Right lung (tissue), 10 donors: ENCODE measurements around the gene SLC35G4. TPM values are rescaled to one million over a fixed set of nuclear protein-coding genes. Genes with fewer than 3 reads are reported as not detected.
A peak's percentile ranks its signal among the peaks of the same experiment; 100 is the strongest.
"Not testable (repeated sequence)": the region's sequence is repeated elsewhere in the genome, so short reads cannot be mapped to it uniquely, and the experiment has no call there.

ENCODE experiments used
- DNase-seq, 2 donors: peaks; one replicate each; pipeline ENCODE4 v3.0.0-alpha.2; 2013
- long read RNA-seq, 8 donors: transcript quantifications; one replicate each; lab custom pipeline, GENCODE V29; 2026
- polyA plus RNA-seq, 5 donors: library from polyadenylated mRNA; unstranded; fragments of 120-200 nt; gene quantifications; one replicate each; pipeline versions ENCODE4 v1.2.1 to v1.2.3, GENCODE V29; 2013; ENCODE audit warnings: inconsistent platforms in 1 of 5, low replicate concordance in 1 of 5; ENCODE audit not compliant: insufficient read length in 5 of 5, insufficient read depth in 1 of 5

Gene SLC35G4
- polyA plus RNA-seq: not detected
- long read RNA-seq, donor 1, partial matches to known transcripts: 0 of 1 reads
- long read RNA-seq, donor 1, other reads (novel, unspliced or antisense): 0 of 1 reads
- long read RNA-seq, donor 2: 0 reads
- long read RNA-seq, donor 3: 0 reads
- long read RNA-seq, donor 4: 0 reads
- long read RNA-seq, donor 5: 0 reads
- long read RNA-seq, donor 6: 0 reads
- long read RNA-seq, donor 7: 0 reads
- long read RNA-seq, donor 8: 0 reads

DNA sequence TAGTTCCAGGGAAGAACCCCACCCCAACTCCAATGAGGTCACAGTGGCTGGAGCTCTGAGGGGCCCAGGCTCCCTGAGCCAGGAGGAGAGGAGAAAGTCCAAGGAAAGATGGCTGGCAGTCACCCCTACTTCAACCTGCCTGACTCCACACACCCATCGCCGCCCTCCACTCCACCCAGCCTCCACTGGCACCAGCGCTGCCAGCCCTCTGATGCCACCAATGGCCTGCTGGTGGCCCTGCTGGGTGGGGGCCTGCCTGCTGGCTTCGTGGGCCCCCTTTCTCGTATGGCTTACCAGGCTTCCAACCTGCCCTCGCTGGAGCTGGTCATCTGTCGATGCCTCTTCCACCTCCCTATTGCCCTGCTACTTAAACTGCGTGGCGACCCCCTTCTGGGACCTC is at the start of gene SLC35G4:
SLC35G4 (plus strand) TSS at position 109 of the 400 bp plus-strand sequence; CDS start at position 109, 0 bp downstream.
- DNase-seq: not testable (repeated sequence)

DNA sequence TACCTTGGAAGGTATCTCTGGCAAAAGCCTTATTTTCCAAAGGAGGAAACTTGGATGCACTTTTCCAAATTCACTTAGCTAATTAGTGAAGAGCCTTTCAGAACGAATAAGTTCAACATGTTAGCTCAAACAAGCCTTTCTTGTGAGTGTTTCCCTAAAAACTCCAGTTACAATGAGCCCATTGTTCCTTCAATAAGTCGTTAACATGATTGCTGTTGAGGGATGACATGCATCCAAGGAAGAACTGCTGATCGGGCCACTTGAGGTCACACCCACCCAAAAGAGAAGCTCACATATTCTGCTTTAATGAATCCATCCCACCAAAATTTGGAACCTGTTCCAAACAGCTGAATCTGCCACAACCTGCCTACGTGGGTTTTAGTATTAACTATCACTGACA is 48.1 kb upstream of the SLC35G4 start:
- DNase-seq: no peak

DNA sequence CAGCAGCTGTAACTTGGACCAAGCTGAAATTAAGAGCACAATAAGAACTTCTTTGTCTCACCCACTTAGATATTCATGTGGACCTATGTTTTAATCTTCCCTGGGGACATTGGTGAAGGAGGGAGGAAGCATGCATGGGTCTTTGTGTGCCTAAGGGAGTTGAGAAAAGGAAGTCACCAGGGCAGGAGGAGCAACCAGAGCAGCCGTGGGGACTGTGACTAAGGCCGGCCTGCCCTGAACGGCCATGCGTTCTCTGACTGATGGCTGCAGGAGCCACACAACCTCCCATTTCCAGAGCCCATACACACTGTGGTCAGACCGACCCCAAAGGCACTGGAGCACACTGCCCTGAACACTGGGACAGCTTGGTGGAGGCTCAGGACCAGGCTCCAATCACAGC is 43.7 kb upstream of the SLC35G4 start:
- DNase-seq: no peak

DNA sequence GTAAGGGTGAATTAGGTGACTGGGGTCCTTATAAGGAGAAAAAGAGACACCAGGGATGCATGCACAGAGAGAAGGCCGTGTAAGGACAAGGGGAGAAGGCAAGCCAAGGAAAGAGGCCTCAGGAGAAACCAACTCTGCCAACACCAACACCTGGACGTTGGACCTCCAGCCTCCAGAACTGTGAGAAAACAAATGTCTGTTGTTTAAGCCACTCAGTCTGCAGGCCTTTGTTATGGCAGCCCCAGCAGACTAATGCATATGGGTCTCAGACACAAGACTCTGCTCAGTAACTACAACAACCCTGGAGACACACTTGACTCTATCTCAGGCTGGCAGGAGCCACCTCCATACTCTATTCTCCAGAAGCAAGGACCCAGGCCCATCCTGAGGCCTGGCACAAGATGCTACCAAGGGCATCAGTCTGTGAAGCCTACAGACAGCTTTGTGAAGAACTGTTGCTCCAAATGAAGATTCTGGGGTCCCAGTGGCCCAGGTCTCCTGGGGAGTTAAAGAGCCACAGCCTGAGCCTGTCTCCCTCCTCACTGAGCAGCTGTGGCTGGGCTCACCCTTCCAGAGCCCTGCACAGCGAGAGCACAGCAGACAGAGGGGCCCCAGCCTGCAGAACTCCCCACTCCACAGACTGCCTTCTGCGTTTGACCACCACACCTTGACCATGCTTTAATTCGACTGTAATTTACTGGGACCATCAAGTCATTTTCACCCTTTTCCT is 43.0 kb upstream of the SLC35G4 start:
- no peak for DNase-seq

DNA sequence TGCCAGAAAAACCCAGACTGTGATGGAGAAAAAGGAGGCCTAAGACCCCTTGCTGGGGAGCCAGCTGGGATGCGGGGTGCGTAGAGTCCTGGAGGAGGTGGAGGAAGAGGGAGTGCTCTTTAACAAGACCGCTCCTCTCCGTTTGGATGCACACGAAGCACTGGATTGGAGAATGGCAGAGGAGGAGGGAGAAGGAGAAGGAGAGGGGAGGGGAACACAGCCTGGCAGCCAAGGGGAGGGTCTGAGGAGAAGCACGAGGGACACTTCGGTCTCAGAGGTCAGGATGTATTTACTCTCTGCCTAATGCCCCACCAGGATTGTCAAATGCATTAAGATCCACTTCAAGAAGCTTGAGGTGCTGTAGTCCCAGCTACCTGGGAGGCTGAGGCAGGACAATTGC is 42.0 kb upstream of the SLC35G4 start:
- DNase-seq: no peak

DNA sequence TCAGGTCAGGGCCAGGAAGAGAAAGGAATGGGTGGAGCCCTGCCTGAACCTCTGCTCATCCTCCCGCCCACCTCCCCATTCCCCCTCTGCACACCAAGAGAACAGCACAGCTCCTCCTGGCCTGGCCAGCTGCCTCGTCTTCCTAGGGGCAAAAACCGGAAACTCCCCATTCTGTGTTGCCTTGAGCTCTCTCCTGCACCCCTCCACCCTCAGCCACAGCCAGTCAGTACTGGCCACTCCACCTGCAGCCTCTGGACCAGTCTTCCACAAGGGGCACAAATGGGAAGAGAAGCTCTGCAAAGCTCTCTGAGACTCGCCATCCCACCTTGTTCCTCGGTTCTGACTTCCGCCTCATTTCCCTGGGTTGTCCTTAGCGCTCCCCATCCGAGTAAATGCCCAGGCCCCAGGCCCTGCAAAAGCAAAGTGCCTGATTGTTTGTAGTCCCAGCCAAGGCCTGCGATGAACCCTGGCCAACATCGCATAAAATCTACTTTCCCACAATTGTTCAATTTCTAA is 39.3 kb upstream of the SLC35G4 start:
- no peak for DNase-seq

DNA sequence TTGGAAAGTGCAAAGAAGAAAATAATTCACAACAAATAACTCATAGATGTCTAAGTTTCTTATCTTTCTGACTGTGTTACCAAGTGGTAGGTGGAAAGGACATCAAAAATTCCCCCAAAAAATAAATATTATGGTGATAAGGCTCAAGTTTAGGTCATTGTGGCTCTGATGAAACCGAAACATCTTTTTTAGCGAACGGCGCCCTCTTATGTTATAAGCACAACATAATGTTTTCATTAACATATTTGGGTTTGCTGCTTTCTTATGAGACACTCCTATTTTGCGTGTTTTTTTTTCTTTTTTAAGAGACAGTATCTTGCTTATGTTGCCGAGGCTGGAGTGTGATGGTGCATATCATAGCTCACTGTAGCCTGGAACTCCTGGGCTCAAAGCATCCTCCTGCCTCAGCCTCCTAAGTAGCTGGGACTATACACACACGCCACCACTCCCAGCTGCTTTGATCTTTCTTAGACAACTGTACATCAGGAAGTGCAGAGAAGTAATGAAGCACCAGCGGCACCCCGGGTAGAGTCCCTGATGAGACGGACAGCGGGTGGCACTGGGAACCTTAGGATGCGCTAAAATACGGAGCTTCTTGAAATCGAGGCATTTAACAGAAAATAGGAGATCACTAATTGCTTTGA is 38.5 kb upstream of the SLC35G4 start:
- no peak for DNase-seq

DNA sequence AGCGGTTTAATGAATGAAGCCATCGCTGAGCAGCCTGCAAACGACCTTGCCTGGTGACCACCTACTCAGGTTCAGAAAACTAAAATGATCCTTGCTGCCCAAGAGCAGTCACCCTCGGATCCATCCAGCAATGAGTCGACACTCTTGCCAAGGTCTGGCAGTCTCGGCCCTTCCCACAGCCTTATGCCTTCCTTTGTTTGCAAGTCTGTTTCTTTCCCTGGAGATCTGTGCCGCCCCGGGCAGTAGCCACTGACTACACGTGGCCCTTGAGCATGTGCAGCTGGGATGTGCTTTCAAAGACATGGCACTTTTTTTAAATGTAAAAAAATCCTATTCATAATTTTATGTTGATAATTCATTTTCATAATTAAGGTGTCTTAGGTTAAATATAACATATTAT is 37.2 kb upstream of the SLC35G4 start:
- DNase-seq: no peak

DNA sequence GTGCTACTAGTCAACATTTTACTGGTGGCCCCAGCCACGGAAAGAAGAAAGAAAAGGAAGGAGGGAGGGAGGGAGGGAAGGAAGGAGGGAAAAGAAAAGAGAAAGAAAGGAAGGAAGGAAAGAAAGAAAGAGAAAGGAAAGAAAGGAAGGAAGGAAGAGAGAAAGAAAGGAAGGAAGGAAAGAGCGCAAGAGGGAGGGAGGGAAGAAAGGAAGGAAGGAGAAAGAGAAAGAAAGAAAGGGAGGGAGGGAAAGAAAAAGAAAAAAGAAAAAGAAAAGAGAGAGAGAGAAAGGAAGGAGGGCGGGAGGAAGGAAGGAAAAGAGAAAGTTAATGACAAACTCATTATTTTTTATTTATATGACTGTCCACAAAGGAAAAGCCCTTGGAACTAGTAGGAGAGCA is 34.9 kb upstream of the SLC35G4 start:
- no peak for DNase-seq

DNA sequence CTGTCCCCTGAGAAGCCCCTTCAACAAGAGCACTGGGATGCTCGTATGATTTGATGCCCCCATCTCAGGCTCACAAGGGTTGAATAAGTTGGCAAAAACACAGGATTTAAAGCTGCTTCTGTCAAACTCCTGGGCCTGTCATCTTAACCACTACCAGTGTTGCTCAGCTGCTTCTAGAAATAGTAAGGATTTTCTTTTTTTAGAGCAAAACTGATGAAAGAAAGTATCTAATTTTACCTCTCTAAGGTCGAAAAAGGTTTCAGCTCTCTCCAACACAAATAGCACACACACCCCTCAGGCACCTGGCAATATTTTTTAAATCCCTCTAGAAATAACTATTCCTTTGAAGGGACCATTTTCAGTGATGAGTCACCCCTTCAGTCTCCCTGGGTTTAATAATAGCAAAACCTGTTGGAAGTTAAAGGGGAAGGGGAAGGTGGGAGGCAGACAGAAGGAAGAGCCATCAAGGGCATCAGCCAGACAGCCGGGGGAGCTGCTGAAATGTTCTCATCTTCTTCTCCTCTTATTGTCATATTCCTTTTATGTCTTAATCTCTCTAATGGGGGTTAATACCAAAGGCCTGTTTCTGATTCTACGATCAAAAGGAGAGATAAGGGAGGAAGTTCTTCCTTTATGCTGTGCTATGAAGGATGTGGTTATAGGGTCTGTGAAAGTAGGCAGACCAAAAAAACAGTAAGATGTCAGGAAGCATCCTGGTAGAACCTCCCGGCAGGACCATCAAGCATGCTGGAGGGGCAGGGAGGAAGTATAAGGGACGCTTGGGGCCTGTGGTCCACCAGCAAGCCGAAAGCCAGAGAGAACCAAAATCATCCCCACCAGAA is 31.9 kb upstream of the SLC35G4 start:
- no peak for DNase-seq

DNA sequence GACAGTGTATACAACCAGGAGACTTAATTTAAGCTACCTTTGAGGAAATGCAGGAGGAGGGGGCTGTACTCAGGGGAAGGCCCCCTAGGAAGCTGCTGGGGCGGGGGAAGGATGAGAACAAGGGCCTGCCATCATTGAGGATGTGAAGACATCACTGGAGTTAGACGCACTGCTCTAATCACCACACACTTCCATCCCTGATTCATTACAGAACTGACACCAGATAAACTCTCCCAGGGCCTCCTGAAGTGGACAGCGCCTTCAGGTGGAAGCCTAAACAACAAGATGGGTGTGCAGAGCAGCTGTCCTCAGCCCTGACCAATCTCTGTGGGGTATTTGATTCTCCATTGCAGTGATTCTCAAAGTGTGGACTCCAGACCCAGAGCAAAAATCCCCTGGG is 30.6 kb upstream of the SLC35G4 start:
- no peak for DNase-seq

DNA sequence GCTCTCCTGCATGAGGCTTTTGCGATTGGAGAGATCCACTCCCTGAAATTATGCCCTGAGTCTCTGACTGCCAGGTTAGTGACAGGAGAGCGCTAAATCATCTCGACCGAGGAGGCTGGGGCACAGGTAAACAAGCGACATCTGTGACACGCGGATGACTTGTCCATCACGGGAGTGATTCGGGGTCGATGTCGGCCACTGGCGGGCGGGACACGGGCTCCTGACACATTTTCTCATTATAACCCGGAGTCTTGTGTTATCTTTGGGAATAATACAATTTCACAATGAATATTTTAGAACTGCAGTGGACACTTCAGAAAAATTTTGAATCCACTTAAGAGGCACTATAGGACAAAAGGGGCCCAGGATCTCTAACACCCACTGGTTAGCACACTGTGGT is 29.5 kb upstream of the SLC35G4 start:
- DNase-seq: no peak

DNA sequence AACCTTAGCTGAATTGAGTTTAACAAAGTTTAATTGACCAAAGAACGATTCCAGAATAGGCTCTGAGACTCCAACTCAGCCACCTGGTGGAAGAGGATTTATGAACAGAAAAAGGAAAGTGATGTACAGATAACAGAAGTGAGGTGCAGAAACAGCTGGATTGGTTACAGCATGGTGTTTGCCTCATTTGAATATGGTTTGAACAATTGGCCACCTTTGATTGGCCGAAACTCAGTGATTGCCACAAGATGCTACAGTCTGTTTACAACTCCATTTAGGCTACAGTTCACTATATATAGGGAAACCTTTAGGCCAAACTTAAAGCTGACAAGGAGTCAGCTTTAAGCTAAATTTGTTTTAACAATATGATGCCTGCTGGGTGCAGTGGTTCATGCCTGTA is 28.1 kb upstream of the SLC35G4 start:
- no peak for DNase-seq

DNA sequence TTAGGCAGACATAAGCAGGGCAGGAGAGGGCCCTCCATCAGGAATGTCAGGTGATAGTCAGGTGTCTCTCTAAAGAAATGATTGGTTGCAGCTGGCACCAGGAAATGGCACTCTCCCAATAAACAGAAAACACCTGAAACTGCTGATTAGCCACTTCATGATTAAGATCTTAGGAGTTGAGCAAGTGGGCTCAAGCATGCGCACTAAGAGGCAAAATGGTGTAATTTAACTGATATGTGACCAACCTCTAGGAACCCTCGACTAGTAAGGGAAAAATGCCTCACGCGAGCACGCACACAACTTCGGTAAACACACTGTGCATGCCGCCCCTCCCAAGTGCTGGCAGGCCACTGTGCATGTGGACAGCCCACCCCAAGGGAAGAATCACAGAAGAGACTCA is 23.8 kb upstream of the SLC35G4 start:
- DNase-seq: no peak

DNA sequence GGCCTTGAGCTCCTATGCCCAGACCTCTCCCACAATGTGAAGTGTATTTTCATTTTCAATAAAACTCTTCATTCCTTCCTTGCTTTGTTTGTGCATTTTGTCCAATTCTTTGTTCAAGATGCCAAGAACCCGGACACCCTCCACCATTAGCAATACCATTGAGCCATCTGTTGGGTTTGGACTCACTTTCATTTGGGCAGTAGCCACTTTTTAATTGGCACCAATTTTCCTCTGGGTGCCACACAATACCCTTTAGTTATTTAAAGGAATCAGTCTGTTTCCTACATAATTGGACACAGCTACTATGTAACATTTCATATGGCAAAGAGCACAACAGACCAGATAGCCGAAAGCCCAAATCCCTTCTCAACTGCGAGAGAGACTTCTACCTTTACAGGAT is 22.5 kb upstream of the SLC35G4 start:
- no peak for DNase-seq

DNA sequence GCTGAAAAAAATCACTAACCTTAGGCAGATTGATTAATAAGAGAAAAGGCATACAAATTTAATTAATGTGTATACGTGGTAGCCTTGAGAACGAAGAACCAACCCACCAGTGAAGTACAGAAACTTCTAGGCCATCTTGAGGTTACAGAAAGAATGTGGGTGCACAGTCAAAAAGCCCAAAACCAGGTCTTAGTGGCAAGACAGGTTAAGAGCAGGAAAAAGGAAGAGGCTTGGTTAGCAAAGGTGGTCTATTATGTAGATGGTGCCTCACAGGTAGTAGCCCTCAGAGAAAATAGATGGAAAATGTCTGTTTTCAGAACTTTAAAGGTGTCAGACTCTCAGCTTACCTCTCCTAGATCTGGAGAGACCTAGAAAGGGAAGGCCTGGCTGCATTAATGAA is 22.0 kb upstream of the SLC35G4 start:
- no peak for DNase-seq

DNA sequence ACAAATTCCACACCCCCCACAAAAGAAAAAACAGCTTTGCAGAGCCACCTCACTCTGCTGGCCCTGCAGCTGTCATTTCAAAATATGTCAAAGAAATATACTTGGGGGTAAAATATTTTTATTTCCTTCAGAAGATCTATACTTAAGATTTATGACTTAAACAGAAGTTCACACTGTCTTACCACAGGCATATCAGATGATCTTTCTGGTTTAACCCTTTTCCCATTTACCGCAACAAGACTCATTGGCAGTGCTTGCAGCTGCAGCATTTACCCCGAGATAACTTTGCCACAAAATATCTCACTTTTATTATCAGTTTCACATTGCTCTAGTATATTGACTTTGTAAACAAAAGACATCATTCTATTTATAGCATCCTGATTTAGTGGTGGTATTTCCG is 21.6 kb upstream of the SLC35G4 start:
- DNase-seq: no peak

DNA sequence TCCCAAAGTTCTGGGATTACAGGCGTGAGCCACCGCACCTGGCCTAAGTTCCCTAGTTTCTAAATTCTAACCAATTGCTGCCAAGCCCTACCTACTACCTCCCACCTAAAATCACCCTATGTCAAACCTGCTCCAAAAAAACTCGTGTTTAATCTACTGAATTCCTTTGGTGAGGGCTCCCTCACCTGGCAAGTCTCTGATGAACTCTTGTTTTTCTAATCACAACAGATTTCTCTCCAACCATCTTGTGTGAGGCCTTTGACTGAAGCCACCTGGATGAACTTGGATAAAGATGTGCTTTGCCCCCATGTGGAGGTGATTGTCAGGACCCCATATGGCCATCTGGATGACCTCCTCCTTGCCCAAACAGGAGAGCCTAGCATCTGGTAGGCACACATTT is 17.4 kb upstream of the SLC35G4 start:
- DNase-seq: no peak

DNA sequence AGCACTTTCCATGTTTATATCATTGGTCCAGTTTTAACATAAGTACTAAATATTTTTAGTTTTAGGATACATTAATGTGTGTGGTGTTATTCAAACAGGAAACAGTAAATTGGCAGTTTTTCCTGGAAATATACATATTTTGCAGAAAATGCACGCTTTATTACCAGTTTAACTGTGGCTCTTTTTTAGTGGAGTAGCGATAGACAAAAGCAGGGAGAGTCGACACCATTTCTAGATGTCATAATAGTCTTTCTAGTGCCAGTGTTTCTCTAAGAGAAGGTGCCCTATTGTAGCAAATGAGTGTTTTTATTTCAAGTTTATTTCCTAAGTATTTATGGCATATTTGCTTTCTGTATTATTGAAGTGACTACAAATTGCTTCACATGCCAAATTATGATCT is 9.1 kb upstream of the SLC35G4 start:
- peak; percentile 38 to 46 for DNase-seq

DNA sequence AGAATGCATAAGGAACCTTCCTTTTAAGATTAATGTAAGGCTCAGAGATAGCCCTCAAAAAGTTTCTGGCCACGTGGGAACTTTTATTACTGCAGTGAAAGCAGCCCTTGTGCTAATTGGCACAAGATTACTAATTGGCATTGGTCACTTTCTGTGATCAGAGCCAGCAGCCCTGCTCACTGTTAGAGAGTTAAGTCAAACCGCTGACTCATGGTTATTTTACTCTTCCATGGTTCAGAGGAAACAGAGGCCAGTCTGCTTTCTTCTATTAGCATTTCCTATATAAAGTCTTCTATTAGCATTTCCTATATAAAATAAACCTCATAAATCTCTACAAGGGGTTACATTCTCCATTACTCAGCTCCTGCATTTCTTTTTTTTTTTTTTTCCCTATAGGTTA is 1.5 kb upstream of the SLC35G4 start:
- DNase-seq: no peak

DNA sequence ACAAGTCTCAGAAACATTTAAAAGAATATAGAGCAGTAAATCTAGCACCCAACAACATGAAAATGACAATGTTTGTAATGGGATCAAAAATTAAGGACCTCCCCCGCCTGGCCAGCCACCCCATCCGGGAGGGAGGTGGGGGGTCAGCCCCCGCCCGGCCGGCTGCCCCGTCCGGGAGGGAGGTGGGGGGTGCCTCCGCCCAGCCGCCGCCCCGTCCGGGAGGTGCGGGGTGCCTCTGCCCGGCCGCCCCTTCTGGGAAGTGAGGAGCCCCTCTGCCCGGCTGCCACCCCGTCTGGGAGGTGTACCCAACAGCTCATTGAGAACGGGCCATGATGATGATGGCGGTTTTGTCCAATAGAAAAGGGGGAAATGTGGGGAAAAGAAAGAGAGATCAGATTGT is 778 bp upstream of the SLC35G4 start:
- DNase-seq: not testable (repeated sequence)

DNA sequence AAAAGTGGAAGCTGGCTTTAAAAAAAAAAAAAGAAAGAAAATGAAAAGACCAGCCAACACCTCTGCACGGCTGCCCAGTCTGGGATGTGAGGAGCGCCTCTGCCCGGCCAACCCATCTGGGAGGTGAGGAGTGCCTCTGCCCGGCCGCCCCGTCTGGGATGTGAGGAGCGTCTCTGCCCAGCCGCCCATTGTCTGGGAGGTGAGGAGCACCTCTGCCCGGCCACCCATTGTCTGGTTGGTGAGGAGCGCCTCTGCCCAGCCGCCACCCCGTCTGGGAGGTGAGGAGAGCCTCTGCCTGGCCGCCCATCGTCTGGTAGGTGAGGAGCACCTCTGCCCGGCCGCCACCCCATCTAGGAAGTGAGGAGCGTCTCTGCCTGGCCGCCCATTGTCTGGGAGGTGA is 3.7 kb downstream of the SLC35G4 start:
- not testable (repeated sequence) for DNase-seq
